ENCODE measurements around the gene C5orf15. TPM values are rescaled to one million over a fixed set of nuclear protein-coding genes. Genes with fewer than 3 reads are reported as not detected.

C5orf15 gene
- polyA plus RNA-seq, 3 donors from 2014 or later, result 30.0 to 30.6 (median 30.3) TPM

- peaks cover 9 to 16% of the 10 kb centered on the region in 2 donors for H3K4me1 Mint-ChIP-seq
- DNase-seq, result no peak
- peaks cover 2 to 9% (median 3%) of the 10 kb centered on the region in 3 donors for H3K27me3 Mint-ChIP-seq (ENCODE audit: low read depth in 3 of 3)
- H3K9me3 Mint-ChIP-seq, result no peaks in the 10 kb centered on the region
- no peak overlapping the region for H3K4me3 Mint-ChIP-seq
- H3K36me3 Mint-ChIP-seq, result no peaks in the 10 kb centered on the region
- no peak overlapping the region for H3K27ac Mint-ChIP-seq
Observed at GRCh38 chr5:133925866-133926488, 42.4 kb downstream of the C5orf15 start.

- DNase-seq, result no peak
- Mint-ChIP-seq H3K9me3 (no peaks in the 10 kb centered on the region), H3K4me1 (peaks cover 3 to 9% of the 10 kb centered on the region in 2 donors), H3K36me3 (no peaks in the 10 kb centered on the region), H3K27me3 (ENCODE audit: low read depth in 3 of 3) (peaks cover 2 to 12% (median 3%) of the 10 kb centered on the region in 3 donors), H3K4me3 (no peak overlapping the region), H3K27ac (no peak overlapping the region)
Observed at GRCh38 chr5:133925269-133925668, 43.2 kb downstream of the C5orf15 start.

- H3K36me3 Mint-ChIP-seq, result no peaks in the 10 kb centered on the region
- H3K9me3 Mint-ChIP-seq, result no peaks in the 10 kb centered on the region
- no peak overlapping the region for H3K4me3 Mint-ChIP-seq
- no peak for DNase-seq
- H3K27me3 Mint-ChIP-seq (ENCODE audit: low read depth in 3 of 3), result peaks cover 3 to 12% (median 4%) of the 10 kb centered on the region in 3 donors
- no peaks in the 10 kb centered on the region for H3K4me1 Mint-ChIP-seq
- H3K27ac Mint-ChIP-seq, result no peak overlapping the region
Observed at GRCh38 chr5:133924221-133924920, 44.1 kb downstream of the C5orf15 start.

GRCh38 chr5:133921979-133922378 lies 46.4 kb downstream of the C5orf15 start:
- Mint-ChIP-seq H3K27ac (no peak overlapping the region), H3K36me3 (no peaks in the 10 kb centered on the region), H3K4me3 (no peak overlapping the region), H3K4me1 (no peaks in the 10 kb centered on the region), H3K9me3 (no peaks in the 10 kb centered on the region), H3K27me3 (ENCODE audit: low read depth in 3 of 3) (peaks cover 1 to 9% (median 2%) of the 10 kb centered on the region in 3 donors)
- DNase-seq, result no peak

- Mint-ChIP-seq H3K9me3 (no peaks in the 10 kb centered on the region), H3K4me3 (no peak overlapping the region), H3K4me1 (no peaks in the 10 kb centered on the region)
Observed at GRCh38 chr5:133921069-133921468, 47.4 kb downstream of the C5orf15 start.

GRCh38 chr5:133919148-133920136 lies 49.0 kb downstream of the C5orf15 start:
- Mint-ChIP-seq H3K4me3 (no peak overlapping the region), H3K27me3 (ENCODE audit: low read depth in 3 of 3) (peaks cover 0 to 7% (median 2%) of the 10 kb centered on the region in 3 donors), H3K36me3 (no peaks in the 10 kb centered on the region), H3K4me1 (no peaks in the 10 kb centered on the region), H3K27ac (no peak overlapping the region), H3K9me3 (no peaks in the 10 kb centered on the region)
- DNase-seq, result no peak

More at GRCh38 chr5:133921069-133921468, 47.4 kb downstream of the C5orf15 start:
- Mint-ChIP-seq H3K27ac (no peak overlapping the region), H3K36me3 (no peaks in the 10 kb centered on the region), H3K27me3 (ENCODE audit: low read depth in 3 of 3) (peaks cover 0 to 9% (median 2%) of the 10 kb centered on the region in 3 donors)
- no peak for DNase-seq

- Mint-ChIP-seq H3K36me3 (no peaks in the 10 kb centered on the region), H3K4me3 (no peak overlapping the region), H3K27me3 (ENCODE audit: low read depth in 3 of 3) (peaks cover 0 to 7% (median 2%) of the 10 kb centered on the region in 3 donors), H3K9me3 (no peaks in the 10 kb centered on the region), H3K4me1 (no peaks in the 10 kb centered on the region), H3K27ac (no peak overlapping the region)
- DNase-seq, result no peak
Observed at GRCh38 chr5:133918731-133919130, 49.7 kb downstream of the C5orf15 start.

- H3K9me3 Mint-ChIP-seq, result no peaks in the 10 kb centered on the region
- no peaks in the 10 kb centered on the region for H3K4me1 Mint-ChIP-seq
- H3K27me3 Mint-ChIP-seq (ENCODE audit: low read depth in 3 of 3), result peaks cover 0 to 7% (median 2%) of the 10 kb centered on the region in 3 donors
- no peak for DNase-seq
- H3K4me3 Mint-ChIP-seq, result no peak overlapping the region
- H3K27ac Mint-ChIP-seq, result no peak overlapping the region
- no peaks in the 10 kb centered on the region for H3K36me3 Mint-ChIP-seq
Observed at GRCh38 chr5:133918316-133918715, 50.1 kb downstream of the C5orf15 start.

- H3K4me3 Mint-ChIP-seq, result no peak overlapping the region
- DNase-seq, result no peak
- no peaks in the 10 kb centered on the region for H3K9me3 Mint-ChIP-seq
- no peak overlapping the region for H3K27ac Mint-ChIP-seq
- no peaks in the 10 kb centered on the region for H3K4me1 Mint-ChIP-seq
- H3K36me3 Mint-ChIP-seq, result no peaks in the 10 kb centered on the region
- H3K27me3 Mint-ChIP-seq (ENCODE audit: low read depth in 3 of 3), result peaks cover 0 to 7% (median 2%) of the 10 kb centered on the region in 3 donors
Observed at GRCh38 chr5:133917785-133918184, 50.6 kb downstream of the C5orf15 start.

GRCh38 chr5:133916914-133917313 lies 51.5 kb downstream of the C5orf15 start:
- Mint-ChIP-seq H3K27ac (no peak overlapping the region), H3K4me3 (no peak overlapping the region), H3K4me1 (no peaks in the 10 kb centered on the region), H3K36me3 (no peaks in the 10 kb centered on the region), H3K9me3 (no peaks in the 10 kb centered on the region), H3K27me3 (ENCODE audit: low read depth in 3 of 3) (peaks cover 0 to 4% (median 2%) of the 10 kb centered on the region in 3 donors)
- no peak for DNase-seq

- no peaks in the 10 kb centered on the region for H3K9me3 Mint-ChIP-seq
- H3K4me3 Mint-ChIP-seq, result no peak overlapping the region
- H3K27me3 Mint-ChIP-seq (ENCODE audit: low read depth in 3 of 3), result peaks cover 2 to 4% (median 2%) of the 10 kb centered on the region in 3 donors
- DNase-seq, result no peak
- no peaks in the 10 kb centered on the region for H3K36me3 Mint-ChIP-seq
- no peak overlapping the region for H3K27ac Mint-ChIP-seq
- H3K4me1 Mint-ChIP-seq, result no peaks in the 10 kb centered on the region
Observed at GRCh38 chr5:133916479-133916878, 51.9 kb downstream of the C5orf15 start.

GRCh38 chr5:133914434-133914833 lies 54.0 kb downstream of the C5orf15 start:
- Mint-ChIP-seq H3K4me3 (no peak overlapping the region), H3K9me3 (no peaks in the 10 kb centered on the region)

GRCh38 chr5:133913413-133914155 lies 54.8 kb downstream of the C5orf15 start:
- H3K9me3 Mint-ChIP-seq, result no peaks in the 10 kb centered on the region
- peaks cover 0 to 5% (median 0%) of the 10 kb centered on the region in 3 donors for H3K27me3 Mint-ChIP-seq (ENCODE audit: low read depth in 3 of 3)
- H3K27ac Mint-ChIP-seq, result no peak overlapping the region
- no peaks in the 10 kb centered on the region for H3K36me3 Mint-ChIP-seq
- H3K4me3 Mint-ChIP-seq, result no peak overlapping the region
- H3K4me1 Mint-ChIP-seq, result no peaks in the 10 kb centered on the region
- no peak for DNase-seq

More at GRCh38 chr5:133914434-133914833, 54.0 kb downstream of the C5orf15 start:
- Mint-ChIP-seq H3K36me3 (no peaks in the 10 kb centered on the region), H3K4me1 (no peaks in the 10 kb centered on the region), H3K27me3 (ENCODE audit: low read depth in 3 of 3) (peaks cover 0 to 3% (median 0%) of the 10 kb centered on the region in 3 donors), H3K27ac (no peak overlapping the region)
- DNase-seq, result no peak

Measured in immature natural killer cell (primary cell).